Measurements from ENCODE around the gene COBLL1. TPM values are rescaled to one million over a fixed set of nuclear protein-coding genes. Genes with fewer than 3 reads are reported as not detected.

Gene COBLL1
- total and polyA plus RNA-seq, 8 donors = 18.0 to 74.5 (median 61.7) TPM

DNA sequence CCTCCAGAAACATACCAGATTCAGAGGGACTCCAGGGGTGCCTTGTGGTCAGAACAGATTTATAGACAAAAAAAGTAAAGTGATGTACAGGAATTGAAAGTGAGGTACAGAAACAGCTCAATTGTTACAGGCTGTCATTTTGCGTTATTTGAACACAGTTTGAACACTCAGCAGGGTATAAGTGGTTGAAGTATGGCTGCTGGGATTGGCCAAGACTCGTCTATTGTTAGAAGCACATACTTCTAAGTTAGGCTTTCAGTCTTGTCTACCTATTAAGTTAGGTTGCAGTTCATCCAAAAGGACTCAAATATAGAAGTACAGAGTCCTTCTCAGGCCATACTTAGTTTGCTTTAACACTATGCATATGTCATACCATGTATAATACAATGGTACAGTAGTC lies 199.4 kb downstream of the COBLL1 start:
- DNase-seq = no peak
- TF ChIP-seq, protein P1, sequence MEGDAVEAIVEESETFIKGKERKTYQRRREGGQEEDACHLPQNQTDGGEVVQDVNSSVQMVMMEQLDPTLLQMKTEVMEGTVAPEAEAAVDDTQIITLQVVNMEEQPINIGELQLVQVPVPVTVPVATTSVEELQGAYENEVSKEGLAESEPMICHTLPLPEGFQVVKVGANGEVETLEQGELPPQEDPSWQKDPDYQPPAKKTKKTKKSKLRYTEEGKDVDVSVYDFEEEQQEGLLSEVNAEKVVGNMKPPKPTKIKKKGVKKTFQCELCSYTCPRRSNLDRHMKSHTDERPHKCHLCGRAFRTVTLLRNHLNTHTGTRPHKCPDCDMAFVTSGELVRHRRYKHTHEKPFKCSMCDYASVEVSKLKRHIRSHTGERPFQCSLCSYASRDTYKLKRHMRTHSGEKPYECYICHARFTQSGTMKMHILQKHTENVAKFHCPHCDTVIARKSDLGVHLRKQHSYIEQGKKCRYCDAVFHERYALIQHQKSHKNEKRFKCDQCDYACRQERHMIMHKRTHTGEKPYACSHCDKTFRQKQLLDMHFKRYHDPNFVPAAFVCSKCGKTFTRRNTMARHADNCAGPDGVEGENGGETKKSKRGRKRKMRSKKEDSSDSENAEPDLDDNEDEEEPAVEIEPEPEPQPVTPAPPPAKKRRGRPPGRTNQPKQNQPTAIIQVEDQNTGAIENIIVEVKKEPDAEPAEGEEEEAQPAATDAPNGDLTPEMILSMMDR (IDR thresholded peaks at IDR 0.05) = no peak

More for the DNA sequence above, 199.4 kb downstream of the COBLL1 start:
- Histone ChIP-seq H3K27ac (no peak overlapping the region), H3K4me1 (no peaks in the 10 kb centered on the region), H3K4me3 (no peak overlapping the region), H3K27me3 (no peaks in the 10 kb centered on the region), H3K9me3 (no peaks in the 10 kb centered on the region), H3K36me3 (no peaks in the 10 kb centered on the region)
- intact Hi-C loops (cut with DNase I) = no loop called here
- no peak for FAIRE-seq
- WGBS, 2 donors = 93 to 95% methylated on average over 2 of the region's 2 CpGs
- ATAC-seq = no peak

Other genes starting within 250 kb of the COBLL1 start
- 10 to 100 TPM in 4 of 6 donors, 1 to 10 TPM in 2; 7.8 to 21.5 (median 14.0) TPM for gene GRB14, start 220.3 kb downstream of the COBLL1 start, total RNA-seq
- 10 to 100 TPM; 56.6 to 74.9 TPM for gene GRB14, start 220.3 kb downstream of the COBLL1 start, polyA plus RNA-seq
- 1 to 10 TPM in 4 of 6 donors, under 1 TPM in 2; 0.55 to 5.7 (median 2.0) TPM for gene SLC38A11, start 113.7 kb upstream of the COBLL1 start, total RNA-seq
- gene SLC38A11, start 113.7 kb upstream of the COBLL1 start, polyA plus RNA-seq = 1 to 10 TPM; 2.5 to 3.9 TPM

Measured in pancreas (tissue), 10 donors.